ENCODE measurements around the gene CPHXL. TPM values are rescaled to one million over a fixed set of nuclear protein-coding genes. Genes with fewer than 3 reads are reported as not detected.

CPHXL gene
- total RNA-seq, 1 experiment from 2014 or later, result not detected

- H4K5ac ChIP-seq (ENCODE audit: insufficient read length, low read depth, low read length), result no peak overlapping the region
- H4K8ac ChIP-seq (replicated peaks; ENCODE audit: insufficient read length, low read depth, low read length), result no peak overlapping the region
- no peak for TF ChIP-seq CTCF (conservative IDR thresholded peaks at IDR 0.05)
- no peak overlapping the region for H3K14ac ChIP-seq (ENCODE audit: insufficient read depth, low read length)
- H4K91ac ChIP-seq (ENCODE audit: insufficient read length, low read depth, low read length), result no peak overlapping the region
- H4K20me1 ChIP-seq (ENCODE audit: control insufficient read depth, insufficient read depth, insufficient read length), result no peaks in the 10 kb centered on the region
- H2BK5ac ChIP-seq (ENCODE audit: insufficient read length, low read length), result no peak overlapping the region
- H3K9me3 ChIP-seq (ENCODE audit: control insufficient read depth, low read depth, low read length), result no peaks in the 10 kb centered on the region
- Mint-ChIP-seq H3K27me3 (ENCODE audit: low read depth) (no peaks in the 10 kb centered on the region; the same call in none of the 2 replicates), H3K4me3 (no peak overlapping the region), H3K36me3 (ENCODE audit: insufficient read depth in 1 of 3, low read depth in 3 of 3) (no peaks in the 10 kb centered on the region), H3K9me3 (no peaks in the 10 kb centered on the region), H3K4me1 (peaks cover 4 to 11% of the 10 kb centered on the region in 2 experiments; a peak in 3 of 4 replicates), H3K27ac (no peak overlapping the region)
- no peak overlapping the region for H3K4me2 ChIP-seq (ENCODE audit: insufficient read depth, insufficient read length, low read length)
- no peak overlapping the region for H3K18ac ChIP-seq (ENCODE audit: insufficient read length, low read depth, low read length)
- no peak overlapping the region for H2BK15ac ChIP-seq (ENCODE audit: low read depth, low read length)
- H3K4ac ChIP-seq (ENCODE audit: low read depth, low read length), result no peak overlapping the region
- H3K23me2 ChIP-seq (ENCODE audit: insufficient read length, low read depth, low read length, poor library complexity, severe bottlenecking), result no peaks in the 10 kb centered on the region
- no peaks in the 10 kb centered on the region for H3K4me1 ChIP-seq (ENCODE audit: insufficient read depth, low read length)
- no peak overlapping the region for H3K27ac ChIP-seq (ENCODE audit: insufficient read length, low read depth, low read length)
- H3K23ac ChIP-seq (ENCODE audit: insufficient read length, low read depth, low read length), result no peak overlapping the region
- H2AK5ac ChIP-seq (ENCODE audit: insufficient read length, low read length), result no peak overlapping the region
- H2AFZ ChIP-seq (ENCODE audit: low read length), result no peak overlapping the region
- H2BK20ac ChIP-seq (ENCODE audit: low read depth, low read length, poor library complexity, severe bottlenecking), result no peak overlapping the region
- no peak overlapping the region for H2BK12ac ChIP-seq (ENCODE audit: insufficient read length, low read depth, low read length)
- H3K79me1 ChIP-seq (ENCODE audit: insufficient read depth, low read depth, low read length, poor library complexity, severe bottlenecking), result no peaks in the 10 kb centered on the region
- no peak overlapping the region for H3T11ph ChIP-seq (ENCODE audit: low read length)
- H3K56ac ChIP-seq (ENCODE audit: insufficient read length, low read depth, low read length), result no peak overlapping the region
- no peak overlapping the region for H2BK120ac ChIP-seq (ENCODE audit: low read depth, low read length, poor library complexity, severe bottlenecking)
- H3K27me3 ChIP-seq (ENCODE audit: insufficient read depth, low read length), result no peaks in the 10 kb centered on the region
- H3K9ac ChIP-seq (ENCODE audit: extremely low read depth, insufficient read length, low read length), result no peak overlapping the region
- no peaks in the 10 kb centered on the region for H3K79me2 ChIP-seq (ENCODE audit: insufficient read depth, low read length)
- WGBS (ENCODE audit: extremely low coverage, insufficient read length, low lambda C conversion rate), result 96% methylated on average over 2 of the region's 2 CpGs
- DNase-seq, result no peak
These were observed 33.8 kb upstream of the CPHXL start for GRCh38 chr16:75760018-75760519.

Data from H9 (cell line).